GM12878 (cell line): ENCODE data around the gene UBE2Z.

Experiments used
- CBX5 ChIP-seq: sonication (generic); IDR thresholded peaks from 2 replicates; pipeline ENCODE4 v1.6.1; 2016; ENCODE audit warnings: low read depth, moderate library complexity, mild to moderate bottlenecking, inconsistent platforms
- RAD21 ChIP-seq: IDR thresholded peaks from 2 replicates; pipeline ENCODE4 v1.6.1; 2011; ENCODE audit warnings: mild to moderate bottlenecking, low read depth, low read length, moderate library complexity; ENCODE audit not compliant: insufficient read depth

- TF ChIP-seq CBX5 (no peak), RAD21 (no peak)
These were observed 22.2 kb downstream of the UBE2Z start for GRCh38 chr17:48930435-48930873.
